Head of caudate nucleus (tissue), 42 donors: ENCODE measurements around the gene CNN1.

Experiments
- DNase-seq, 42 donors: peaks; one replicate each; pipeline versions ENCODE4 v3.0.0 to v3.0.0-alpha.2; 2020 to 2021; ENCODE audit warnings: mixed read lengths in 7 of 42
- intact Hi-C: fragments of 100-400 bp; cut with DNase I; formaldehyde crosslinking; loops from one replicate; pipeline ENCODE4 v1.15.0; 2022

The CNN1 gene

DNA sequence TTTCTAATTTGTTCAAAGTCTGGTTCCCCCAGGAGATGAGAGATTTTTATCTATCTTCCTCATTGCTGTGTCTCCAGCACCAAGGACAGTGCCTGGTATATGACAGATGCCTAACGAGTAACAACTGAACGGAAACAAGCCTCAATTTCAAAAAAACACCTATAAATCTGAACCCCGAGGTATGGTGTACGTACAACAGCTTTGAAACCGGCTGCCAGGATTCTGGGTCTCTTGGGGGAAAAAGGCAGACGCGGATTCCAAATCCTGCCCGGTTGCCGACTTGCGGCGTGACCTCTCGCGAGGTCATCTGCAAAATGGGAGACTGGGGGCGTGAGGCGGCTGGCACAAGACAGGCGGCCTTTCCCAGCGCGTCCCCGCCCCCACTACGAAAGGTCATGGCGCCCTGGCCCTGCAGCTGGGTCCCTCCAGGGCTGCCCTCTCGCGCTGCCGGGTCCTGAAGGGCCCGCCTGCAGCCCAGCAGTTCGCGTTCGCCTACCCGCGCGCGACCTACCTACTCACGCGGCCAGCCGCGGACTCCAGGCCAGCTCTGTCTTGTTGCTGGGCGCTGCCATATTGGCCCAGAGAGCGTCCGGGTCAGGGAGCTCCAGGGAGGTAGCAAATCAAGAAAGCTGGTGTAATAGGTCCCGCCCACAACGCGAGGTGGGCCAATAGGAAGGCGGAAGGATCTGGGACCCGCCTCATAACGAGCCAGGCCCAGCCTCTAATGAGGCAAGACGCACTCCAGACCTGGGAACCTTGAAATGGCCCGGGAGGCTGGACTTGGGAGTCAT lies 9.9 kb upstream of the CNN1 start, which contains the start of gene ECSIT:
Gene ECSIT (minus strand): TSS at position 584 of the 791 bp plus-strand sequence. CDS start 9,964 bp downstream, outside the sequence.
- intact Hi-C loops, result no loop called here
- peak; percentile 93 to 99 (median 98) for DNase-seq

DNA sequence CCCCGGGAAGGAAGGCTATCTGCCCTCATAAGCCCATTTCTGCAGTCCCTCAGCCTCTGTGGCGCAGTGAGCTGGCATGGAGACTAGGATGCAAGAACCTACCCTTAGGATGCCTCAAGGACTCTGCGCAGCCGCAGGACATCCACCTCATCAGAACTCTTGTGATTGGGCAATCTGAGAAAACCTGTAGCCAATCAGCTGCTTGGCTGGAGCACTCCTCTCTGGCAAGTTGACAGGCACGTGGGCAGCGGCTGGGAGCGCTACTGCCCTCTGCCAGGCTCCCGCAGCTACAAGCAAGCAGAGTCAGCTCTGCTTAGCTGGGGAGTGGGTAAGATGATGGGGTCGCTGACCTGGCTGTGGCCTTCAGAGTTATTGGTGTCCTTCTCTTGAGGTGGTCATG lies 8.2 kb upstream of the CNN1 start:
- DNase-seq, result peak; percentile 85 to 97 (median 92)
- intact Hi-C loops, result no loop called here

DNA sequence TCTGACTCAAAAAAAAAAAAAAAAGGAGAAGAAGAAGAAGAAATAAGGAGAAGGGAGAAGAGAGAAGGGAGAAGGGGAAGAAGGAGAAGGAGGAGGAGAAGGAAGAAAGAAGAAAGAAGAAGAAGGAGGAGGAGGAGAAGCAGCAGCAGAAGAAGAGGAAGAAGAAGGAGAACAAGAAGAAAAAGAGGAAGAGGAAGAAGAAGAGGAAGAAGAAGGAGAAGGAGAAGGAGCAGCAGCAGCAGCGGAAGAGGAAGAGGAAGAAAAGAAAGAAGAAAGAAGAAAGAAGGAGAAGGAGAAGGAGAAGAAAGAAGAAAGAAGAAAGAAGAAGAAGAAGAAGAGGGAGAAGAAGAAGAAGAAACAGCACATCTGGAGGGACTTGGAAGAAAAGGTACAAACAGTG lies 4.1 kb upstream of the CNN1 start:
- intact Hi-C loops, result no loop called here
- no peak for DNase-seq

DNA sequence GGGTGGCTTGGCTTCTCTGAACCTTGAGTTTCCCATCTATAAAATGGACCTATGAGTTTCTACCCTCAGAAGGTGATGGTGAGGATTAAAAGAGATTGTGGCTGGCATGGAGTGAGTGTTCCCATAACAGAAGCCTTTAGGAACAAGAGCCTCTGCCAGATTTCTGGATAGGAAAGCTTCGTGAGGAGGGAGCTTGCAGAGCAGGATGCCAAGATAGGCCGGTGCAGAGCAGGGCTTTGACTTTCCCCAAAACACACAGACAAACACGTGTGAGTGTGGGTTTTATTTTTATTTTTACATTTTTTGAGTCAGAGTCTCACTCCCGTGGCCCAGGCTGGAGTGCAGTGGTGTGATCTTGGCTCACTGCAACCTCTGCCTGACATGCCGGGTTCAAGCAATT lies 3.7 kb upstream of the CNN1 start:
- no peak for DNase-seq
- intact Hi-C loops, result no loop called here

DNA sequence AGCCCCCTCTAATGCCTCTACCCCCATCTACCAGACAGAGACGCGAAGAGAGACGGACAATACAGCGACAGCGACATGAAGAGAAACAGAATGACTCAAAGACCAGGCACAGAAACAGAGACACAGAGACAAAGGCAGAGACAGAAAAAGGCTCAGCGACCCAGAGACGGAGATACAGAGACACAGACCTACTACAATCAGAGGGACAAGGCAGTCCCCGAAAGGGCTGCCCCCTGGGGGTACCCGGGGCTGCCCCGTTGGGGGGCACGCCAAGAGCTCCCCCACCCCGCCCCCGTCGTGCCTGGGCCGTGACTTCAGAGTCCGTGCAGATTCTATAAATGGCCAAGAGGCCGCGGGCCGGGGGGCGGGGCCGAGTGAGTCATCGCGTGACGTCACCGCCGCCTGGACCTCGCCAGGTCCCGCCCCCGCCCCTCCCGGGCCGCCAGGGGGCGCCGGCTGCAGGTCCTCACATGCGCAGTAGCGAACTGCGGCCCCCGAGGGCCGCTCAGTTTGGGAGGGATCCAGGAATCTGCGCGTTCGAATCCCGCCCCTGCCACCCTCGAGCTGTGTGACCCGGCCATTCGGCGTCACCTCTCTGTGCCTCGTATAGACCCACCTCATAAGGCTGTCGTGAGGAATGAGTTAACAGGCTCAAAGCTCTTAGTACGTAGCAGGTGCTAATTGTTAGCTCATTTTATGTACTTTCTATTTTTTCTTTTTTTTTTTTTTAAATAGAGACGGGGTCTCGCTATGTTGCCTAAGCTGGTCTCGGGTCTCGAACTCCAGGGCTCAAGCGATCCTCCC lies 2.7 kb upstream of the CNN1 start:
- DNase-seq, result peak; percentile 72 to 95 (median 88)

DNA sequence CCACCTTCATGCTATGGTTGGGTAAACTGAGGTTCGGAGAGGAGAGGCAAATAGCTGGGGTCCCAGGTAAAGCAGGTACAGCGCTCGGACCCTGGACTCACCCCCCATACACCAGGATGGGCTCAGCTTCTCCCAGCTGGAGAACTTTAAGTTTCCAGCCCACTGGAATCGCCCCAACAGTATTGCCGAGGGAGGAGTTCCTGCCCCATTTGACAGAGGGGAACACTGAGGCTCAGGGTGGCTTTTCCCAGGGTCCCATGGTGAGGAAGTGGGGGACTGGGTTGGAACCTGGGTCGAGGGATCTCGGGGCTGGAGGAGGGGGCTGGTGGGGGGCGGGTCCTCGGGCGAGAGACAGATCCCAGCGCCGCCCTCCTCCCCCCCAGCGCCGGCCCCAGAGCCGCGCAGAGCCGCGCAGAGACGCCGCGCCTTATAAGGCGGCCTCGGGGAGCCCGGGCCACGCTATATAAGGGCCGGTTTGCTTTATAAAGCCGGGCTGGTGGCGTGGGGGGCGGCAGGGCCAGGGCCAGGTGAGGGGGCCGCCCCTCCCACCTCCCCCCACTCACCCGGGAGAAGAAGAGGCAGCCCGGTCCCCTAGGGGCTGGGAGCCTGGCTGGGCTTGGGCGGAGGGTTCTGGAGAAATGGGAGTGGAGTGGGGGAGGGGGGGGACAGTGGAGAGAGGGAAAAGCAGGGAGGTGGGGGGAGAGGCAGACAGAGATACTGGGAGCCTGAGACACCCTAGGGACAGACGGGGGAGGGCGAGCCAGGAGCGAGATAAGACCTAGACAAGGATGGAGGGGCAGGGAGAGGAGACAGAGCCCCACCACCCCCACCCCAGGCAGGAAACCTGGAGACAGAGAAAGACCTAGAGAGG lies 1.1 kb downstream of the CNN1 start:
- intact Hi-C loops, result no loop called here
- DNase-seq, result no peak

More for the DNA sequence above, 2.7 kb upstream of the CNN1 start:
- intact Hi-C loops, result no loop called here

DNA sequence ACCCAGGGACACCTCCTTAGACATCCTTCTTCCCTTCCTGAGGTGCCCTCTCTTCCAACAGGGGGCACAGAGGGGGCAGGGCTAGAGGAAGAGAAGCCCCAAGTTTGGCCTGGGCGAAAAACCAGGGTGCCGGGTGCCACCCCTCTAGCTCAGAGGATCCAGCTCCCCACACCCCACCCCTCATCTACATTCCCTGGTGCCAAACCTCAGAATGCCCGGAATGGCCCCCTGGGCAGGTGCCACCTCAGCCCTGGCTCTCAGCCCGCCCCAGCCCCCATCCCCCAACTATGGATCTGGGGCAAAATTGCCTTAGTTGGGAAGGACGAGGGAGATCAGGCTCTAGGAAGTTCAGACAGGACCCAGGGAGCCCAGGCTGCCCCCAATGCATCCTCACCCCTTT lies 2.0 kb downstream of the CNN1 start:
- intact Hi-C loops, result no loop called here
- DNase-seq, result no peak

DNA sequence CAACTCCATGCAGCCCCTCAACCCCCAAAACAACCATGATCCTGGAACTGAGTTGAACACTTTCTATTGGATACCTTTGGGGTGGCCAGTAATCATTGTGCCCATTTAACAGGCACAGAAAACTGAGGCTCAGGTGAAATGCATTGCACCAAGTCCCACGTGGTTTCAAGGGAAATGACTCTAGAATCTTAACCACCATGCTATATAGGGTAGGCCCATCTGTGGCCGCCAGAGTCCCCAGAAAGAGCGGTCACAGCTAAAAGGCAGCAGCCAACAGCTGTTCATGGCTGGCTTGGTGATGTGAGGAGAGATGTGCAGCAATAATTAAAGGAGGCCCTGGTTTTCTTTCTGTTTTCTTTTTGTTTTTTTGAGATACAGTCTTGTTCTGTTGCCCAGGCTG lies 2.6 kb downstream of the CNN1 start:
- intact Hi-C loops, result no loop called here
- no peak for DNase-seq

DNA sequence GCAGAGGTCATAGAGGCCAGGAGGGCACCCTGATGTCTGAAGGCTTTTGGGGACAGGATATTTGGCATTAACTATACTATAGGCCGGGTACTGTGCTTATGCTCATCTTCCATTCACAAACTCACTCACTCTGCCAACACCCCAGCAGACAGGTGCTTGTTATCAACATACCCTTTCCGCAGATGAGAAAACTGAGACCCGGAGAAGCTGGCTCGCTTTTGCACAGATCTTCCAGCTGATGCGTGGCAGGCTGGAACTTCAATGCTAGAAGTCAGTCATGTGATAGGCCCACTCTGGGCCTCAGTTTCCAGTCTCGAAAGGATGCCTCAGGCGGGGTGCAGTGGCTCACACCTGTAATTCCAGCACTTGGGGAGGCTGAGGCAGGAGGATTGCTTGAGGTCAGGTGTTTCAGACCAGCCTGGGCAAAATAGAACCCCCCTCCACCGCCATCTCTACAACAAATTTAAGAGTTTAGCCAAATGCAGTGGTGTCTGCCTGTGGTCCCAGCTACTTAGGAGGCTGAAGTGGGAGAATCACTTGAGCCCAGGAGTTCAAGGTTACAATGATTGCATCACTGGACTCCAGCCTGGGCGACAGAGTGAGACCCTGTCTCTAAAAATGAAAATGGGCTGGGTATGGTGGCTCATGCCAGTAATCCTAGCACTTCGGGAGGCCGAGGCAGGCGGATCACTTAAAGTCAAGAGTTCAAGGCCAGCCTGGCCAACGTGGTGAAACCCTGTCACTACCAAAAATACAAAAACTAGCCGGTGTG lies 9.5 kb downstream of the CNN1 start:
- intact Hi-C loops, result no loop called here
- DNase-seq, result no peak

DNA sequence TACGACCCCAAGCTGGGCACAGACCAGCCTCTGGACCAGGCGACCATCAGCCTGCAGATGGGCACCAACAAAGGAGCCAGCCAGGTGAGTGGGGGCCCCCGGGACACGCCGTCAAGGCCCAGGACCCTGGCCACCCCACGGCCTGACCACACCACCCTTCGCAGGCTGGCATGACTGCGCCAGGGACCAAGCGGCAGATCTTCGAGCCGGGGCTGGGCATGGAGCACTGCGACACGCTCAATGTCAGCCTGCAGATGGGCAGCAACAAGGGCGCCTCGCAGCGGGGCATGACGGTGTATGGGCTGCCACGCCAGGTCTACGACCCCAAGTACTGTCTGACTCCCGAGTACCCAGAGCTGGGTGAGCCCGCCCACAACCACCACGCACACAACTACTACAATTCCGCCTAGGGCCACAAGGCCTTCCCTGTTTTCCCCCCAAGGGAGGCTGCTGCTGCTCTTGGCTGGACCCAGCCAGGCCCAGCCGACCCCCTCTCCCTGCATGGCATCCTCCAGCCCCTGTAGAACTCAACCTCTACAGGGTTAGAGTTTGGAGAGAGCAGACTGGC lies 10.8 kb downstream of the CNN1 start:
- intact Hi-C loops, result no loop called here
- no peak for DNase-seq

DNA sequence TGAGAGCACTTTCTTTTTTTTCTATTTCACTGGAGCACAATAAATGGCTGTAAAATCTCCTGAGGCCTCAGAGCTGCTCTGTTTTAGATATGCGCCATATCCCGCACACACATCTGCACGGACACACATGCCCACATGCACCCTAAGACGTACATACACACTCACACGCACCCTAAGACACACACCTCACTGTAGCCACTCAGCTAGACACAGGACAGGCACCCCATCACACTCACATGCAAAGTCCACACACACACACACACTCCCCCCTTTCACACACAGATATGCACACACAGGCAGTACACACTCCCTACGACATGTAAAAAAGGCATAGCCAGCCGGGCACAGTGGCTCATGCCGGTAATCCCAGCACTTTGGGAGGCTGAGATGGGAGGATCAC lies 11.6 kb downstream of the CNN1 start:
- no peak for DNase-seq
- intact Hi-C loops, result no loop called here

DNA sequence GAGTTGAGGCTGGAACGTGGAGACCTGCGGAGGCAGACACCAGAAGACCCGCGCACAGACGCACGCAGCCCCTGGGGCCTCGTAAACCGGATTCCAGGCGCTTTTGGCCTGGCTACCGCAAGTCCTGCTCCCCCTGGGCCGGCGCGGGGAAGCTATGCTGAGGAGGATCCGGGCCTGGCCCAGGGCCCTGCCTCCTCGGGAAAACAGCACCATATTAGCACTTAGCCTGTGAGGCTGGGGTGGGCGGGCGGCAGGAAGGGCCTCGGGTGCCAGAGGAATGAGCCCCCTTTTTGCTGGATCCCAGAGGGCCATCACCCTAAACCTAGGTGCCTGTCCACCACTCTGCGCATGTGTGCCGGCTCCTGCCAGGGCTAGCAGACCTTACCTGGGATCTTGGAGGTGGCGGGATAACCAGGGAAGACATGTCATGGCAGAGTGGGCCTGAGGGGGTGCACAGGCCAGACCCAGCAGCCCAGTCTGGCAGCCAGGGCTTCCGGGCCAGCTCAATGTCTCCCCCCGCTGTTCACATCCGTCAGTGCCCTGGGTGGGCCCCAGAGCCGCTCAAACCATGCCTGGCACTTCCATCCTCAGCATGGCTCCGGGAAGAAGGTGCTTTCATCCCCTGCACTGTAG lies 13.1 kb downstream of the CNN1 start:
- intact Hi-C loops, result no loop called here
- DNase-seq, result peak in 1 of 42 donors; percentile 22

DNA sequence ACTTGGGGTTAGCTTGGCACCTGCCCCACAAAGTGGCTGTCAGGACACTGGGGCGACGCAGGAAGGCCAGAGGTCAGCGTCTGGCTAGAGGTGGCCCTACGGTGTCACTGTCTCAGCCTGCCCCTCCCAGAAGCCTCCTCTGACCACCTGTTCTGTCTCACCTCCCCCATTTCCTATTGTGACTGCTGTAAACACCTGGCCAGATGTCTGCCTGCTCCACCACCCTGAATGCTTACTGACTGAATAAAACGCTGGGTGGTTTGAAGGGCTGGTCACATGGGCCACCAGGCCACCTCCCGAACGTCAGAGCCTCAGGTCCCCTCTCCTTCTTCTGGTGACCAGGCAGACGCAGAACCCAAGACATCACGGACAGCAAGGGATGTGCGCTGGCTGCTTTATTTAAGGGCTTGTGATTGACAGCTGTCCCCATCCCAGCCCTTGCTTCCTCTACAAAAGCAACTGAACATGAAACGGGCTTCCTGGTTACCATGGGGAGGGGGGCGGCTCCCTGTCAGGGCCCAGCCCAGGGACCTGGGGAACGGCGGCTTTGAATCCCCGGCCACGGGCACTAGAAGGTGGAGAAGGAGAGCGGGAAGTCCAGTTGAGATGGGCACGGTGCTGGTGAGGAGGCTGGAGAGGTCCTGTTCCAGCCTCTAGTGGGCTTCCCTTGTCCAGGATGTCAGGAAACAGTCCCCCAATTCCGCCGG lies 14.2 kb downstream of the CNN1 start:
- DNase-seq, result no peak
- intact Hi-C loops, result no loop called here

DNA sequence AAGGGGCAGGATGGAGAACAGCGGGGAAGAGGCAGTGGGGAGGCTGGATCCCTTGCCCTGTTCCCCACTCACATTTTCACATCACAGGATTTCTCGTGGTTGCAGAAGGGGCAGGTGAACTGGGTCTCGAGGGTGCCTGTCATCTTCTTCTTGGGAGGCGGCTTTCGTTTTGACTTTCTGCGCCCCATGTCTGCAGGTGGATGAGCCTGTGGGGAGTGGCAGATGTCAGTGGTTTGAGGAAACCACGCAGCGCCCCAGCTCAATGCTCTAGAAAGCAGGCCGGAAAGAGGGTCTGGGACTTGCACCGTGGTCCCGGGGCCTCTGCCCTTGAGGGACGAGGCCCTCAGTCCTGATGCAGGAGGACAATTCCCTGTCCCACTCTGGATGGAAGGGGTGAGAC lies 15.5 kb downstream of the CNN1 start:
- DNase-seq, result no peak
- intact Hi-C loops, result no loop called here

DNA sequence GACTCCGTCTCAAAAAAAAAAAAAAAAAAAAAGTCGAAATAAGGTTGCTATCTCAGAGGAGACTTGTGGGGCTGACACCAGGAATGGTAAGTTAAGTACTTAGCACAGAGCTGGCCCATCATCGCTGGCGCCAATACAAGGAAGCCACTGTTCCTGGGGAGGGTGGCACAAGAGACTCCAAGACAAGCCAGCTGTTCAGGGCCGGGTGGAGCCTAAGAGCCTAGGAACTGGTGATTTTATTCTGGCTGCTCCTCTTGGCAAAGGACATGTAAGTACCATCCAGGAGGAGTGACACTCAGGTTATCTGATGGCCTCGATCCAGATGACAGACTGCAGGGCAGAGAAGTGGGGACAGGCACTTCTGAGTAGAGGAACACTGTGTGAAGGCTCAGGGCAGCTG lies 16.6 kb downstream of the CNN1 start:
- DNase-seq, result peak in 11 of 42 donors; percentile 10 to 55 (median 30)
- intact Hi-C loops, result loop anchor here (5.0 kb wide), 1 partner anchor 48 kb away; the partner anchor contains the start of gene ZNF653

DNA sequence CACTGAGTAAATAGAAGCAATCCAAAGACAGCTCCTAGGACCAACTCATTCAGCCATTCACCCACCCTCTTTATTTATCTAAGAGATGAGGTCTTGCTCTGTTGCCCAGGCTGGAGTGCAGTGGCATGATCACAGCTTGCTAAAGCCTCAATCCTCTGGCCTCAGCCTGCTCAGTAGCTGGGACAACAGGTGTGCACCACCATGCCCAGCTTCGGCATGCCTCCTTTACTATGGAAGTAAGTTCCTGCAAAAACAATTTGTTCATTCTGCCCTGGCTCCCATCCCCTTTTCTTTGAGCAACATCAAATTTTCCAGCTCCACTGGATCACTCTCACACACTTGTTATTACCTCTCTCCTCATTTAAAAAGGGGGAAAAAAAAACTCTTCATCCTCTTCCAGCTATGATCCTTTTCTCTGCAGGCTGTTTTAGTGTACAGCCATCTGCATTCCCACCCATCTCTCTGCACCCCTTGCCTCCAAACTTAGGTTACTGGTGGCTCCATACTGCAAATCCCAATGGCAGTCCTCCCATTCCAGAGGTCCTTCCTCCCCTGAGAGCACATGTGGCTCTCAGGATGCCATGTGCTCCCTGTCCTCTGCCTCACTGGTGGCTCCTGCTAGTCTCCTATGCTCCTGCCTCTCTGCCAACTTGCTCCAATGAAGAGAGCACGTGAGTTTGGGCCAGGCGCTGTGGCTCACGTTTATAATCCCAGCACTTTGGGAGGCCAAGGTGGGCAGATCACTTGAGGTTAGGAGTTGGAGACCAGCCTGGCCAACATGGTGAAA lies 18.2 kb downstream of the CNN1 start:
- intact Hi-C loops, result loop anchor here (5.0 kb wide), 1 partner anchor 50 kb away; the partner anchor contains the start of gene ZNF653
- DNase-seq, result no peak
